GM19025 (cell line): ENCODE results near the gene MCF2L.
"Not testable (repeated sequence)": the region's sequence is repeated elsewhere in the genome, so short reads cannot be mapped to it uniquely, and the experiment has no call there.

Source experiments
- ATAC-seq: cut with Tn5 transposase; IDR thresholded peaks from one replicate; pipeline ENCODE4 v1.9.1; 2021; ENCODE audit warnings: mild to moderate bottlenecking, low read depth, moderate library complexity; ENCODE audit not compliant: unreplicated experiment

The MCF2L gene

GRCh38 chr13:113046128-113046882 lies 77.3 kb downstream of the MCF2L start:
- ATAC-seq = no peak

- ATAC-seq = no peak
Measured at GRCh38 chr13:113046883-113047244, 77.8 kb downstream of the MCF2L start.

GRCh38 chr13:113047587-113047986 lies 78.6 kb downstream of the MCF2L start:
- no peak for ATAC-seq

GRCh38 chr13:113048766-113049165 lies 79.8 kb downstream of the MCF2L start:
- ATAC-seq = no peak

DNA sequence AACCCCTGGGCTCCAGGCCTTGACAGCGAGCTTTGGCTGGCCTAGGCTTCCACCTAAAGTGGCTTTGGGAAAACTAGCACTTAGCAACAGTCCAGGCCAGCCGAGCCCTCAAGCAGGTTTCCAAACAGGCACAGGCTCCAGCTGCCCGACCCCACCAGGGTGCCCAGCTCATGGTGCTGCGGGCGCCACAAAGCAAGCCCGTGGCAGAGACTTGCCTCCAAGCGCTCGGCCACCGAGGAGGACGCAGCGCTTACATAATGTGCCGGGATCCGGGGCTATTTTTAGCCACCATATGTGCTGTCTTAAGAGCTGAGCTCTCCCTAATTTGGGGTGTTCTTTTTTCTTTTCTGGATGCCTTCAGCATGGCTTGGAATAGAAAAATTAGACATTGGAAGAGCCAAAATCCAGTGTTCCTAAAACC lies 80.5 kb downstream of the MCF2L start:
- ATAC-seq = no peak

DNA sequence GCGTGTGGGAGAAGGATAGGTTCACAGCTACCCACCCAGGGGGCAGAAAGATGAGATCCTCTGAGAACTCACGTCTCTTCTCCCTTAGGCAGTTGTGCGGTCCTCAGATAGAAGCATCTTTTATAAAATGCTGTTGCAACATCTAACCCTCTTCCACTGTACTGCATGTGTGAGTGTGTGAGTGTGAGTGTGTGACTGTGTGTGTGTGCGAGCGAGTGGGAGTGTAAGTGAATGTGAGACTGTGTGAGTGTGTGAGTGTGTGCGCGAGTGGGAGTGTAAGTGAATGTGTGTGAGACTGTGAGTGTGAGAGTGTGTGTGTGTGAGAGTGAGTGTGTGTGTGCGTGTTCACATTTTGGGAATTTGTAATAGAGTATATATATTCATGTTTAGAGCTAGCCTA lies 81.0 kb downstream of the MCF2L start:
- no peak for ATAC-seq

DNA sequence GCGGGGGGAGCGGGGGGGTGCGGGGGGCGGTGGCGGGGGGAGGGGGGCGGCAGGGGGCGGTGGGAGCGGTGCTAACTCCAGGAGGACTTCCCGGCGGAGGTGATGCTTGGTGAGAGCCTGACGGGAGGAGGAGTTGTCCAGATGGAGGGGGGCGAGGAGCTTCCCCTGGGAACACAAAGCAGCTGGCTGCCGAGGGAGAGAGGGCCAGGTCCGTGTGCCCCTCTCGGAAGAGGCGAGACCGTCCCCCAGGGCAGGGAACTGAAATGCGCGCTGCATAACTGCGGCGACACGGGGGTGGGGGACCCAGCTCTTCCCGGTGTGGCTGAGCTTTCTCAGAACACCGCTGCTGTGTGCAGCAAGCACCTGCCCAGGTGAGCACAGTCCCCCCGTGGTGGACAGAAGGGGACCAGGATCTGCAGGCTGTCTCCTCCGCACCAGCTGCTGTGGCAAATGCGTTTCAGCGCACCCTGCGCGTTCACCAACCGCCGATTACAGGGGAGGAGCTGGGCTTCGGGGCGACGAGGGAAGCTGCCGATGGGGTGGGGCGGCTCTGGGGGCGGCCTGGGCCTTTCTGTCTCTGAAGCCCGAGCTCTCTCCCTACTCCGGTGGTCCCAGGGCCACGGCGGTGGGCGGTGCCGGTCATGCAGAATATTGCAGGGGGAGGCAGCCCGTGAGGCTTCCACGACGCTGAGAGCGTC lies 81.9 kb downstream of the MCF2L start:
- ATAC-seq = no peak

DNA sequence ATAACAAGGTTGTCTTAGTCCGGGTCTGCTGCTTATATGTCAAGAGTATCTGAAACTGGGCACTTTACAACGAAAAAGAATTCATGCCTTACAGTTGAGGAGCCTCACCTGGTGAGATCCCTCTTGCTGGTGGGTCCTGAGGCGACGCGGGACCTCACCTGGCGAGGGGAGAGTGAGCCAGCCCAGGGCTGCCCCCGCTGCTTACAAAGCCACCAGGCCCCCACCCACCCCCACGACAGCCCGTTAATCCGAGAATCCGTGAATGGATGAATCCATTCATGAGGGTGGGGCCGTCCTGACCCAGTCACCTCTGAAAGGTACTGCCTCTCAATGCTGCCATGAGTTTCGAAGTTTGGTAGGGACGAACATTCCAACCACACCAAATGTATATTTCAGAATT lies 82.6 kb downstream of the MCF2L start:
- no peak for ATAC-seq

- ATAC-seq = no peak
Measured at GRCh38 chr13:113052206-113052605, 83.2 kb downstream of the MCF2L start.

- ATAC-seq = no peak
Measured at GRCh38 chr13:113052971-113053370, 84.0 kb downstream of the MCF2L start.

DNA sequence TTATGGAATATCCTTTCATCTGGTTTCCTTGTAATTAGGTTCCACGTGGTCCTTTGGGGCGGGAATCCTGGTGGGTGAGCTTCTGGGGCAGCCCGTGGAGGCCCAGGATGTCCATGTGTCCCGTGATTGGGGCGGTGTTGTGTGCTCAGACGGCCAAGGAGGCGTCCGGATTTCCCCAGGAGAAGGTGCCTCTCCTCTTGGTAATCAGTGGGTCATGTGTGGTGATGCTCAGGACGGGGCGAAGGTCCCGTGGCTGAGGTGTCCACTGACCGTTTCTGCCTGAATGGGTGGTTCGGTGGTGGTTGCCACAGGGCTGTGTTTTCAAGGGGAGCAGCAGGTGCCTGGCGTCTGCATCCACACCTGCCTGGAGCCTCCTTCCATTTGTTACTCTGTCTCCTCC lies 84.4 kb downstream of the MCF2L start:
- no peak for ATAC-seq

DNA sequence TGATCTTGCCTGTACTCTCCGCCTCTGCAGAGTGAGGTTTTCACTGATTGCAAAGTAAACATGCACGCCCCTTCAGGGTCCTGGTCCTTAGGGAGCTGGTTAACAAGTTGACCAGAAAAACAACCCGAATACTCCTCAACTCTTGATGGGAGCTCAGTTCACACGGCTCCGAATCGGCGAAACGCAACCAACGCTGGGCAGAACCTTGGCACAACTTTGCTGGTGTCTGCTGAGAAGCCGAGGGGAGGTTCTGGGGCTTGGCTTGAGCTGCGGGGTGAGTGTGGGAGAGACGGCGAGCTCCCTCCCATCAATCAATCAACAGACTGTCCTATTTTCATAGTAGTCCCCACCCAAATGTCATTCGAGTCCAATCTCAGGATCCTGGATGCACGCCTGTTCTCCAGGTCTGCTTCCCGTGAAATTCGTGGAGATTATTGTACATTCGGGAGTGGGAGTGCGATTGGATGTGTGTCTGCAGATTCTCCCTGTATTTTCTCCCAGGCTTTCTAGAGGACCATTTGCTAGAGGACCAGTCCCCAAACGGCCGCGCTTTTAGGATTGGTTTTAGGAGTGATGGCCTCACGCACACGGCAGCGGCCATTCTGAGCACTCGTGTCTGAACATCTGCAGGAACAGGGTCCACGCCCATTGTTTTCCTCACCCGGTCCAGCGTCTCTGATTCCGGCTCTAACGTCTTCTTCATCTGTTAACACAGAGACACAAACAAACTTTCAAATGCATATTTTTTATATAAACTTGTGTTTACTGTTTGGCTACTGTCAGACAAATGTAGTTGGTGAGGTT lies 85.0 kb downstream of the MCF2L start:
- ATAC-seq = no peak

GRCh38 chr13:113057084-113057483 lies 88.1 kb downstream of the MCF2L start:
- no peak for ATAC-seq

DNA sequence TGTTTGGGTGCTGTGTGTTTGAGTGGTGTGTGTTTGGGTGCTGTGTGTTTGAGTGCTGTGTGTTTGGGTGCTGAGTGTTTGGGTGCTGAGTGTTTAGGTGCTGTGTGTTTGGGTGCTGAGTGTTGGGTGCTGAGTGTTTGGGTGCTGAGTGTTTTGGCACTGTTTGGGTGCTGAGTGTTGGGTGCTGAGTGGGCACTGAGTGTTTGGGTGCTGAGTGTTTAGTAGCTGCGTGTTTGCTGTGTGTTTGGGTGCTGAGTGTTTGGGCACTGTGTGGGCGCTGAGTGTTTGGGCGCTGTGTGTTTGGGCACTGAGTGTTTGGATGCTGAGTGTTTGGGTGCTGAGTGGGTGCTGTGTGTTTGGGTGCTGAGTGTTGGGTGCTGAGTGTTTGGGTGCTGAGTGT lies 88.5 kb downstream of the MCF2L start:
- not testable (repeated sequence) for ATAC-seq

- no peak for ATAC-seq
Measured at GRCh38 chr13:113058129-113058987, 89.3 kb downstream of the MCF2L start.

GRCh38 chr13:113058988-113059850 lies 90.2 kb downstream of the MCF2L start:
- no peak for ATAC-seq

DNA sequence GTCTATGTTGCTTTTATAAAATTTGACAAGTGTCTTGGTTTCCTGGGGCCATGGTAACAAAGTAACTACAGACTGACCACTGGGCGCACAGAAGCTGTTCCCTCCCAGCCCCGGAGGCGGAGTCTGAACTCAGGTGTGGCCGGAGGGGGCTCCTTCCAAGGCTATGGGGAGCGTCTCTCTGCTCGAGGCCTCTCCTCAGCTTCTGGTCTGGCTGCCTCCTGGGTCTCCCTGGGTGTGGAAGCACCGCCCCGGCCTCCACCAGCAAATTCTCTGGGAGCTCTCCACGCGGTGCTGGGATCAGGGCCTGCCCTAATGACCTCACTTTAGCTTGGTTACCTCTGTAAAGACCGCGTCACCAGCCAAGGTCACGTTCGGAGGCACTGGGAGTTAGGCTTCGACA lies 90.9 kb downstream of the MCF2L start:
- no peak for ATAC-seq

DNA sequence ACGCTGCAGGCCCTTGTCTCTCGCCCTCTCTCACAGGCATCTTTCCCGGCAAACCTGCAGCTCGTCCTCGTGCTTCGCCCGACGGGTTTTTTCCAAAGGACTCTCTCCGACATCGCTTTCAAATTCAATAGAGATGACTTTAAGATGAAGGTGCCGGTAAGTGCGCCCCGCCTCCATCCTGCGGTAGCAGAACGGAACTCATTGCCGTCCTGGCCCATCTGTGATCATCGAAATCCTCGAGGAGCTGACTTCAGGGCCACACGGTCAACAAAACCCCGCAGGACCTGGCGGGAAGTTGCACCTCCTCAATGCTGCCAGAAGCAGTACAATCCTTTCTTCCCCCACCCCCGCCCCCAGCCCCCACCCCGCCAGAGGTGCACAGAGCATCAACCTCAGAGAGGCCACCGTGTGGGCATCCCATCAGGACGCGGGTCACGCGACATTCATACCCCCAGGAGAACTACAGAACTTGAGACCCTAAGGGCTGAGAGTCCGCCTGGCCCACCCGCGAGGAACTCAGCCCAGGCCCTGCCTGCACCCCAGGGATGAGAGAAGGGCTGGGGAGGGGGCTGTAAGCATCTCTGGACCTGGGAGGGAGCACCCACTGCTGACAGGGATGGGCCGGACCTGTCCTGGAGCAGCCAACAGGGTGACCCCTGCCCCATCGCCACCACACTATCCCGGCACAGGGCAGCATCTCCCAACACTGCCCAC lies 91.7 kb downstream of the MCF2L start:
- no peak for ATAC-seq

GRCh38 chr13:113061271-113061625 lies 92.2 kb downstream of the MCF2L start:
- no peak for ATAC-seq
